Liver (tissue), 9 donors: ENCODE measurements around the gene KIT. TPM values are rescaled to one million over a fixed set of nuclear protein-coding genes. Genes with fewer than 3 reads are reported as not detected.

Experiments used
- DNase-seq: peaks from one replicate; pipeline ENCODE4 v3.0.0-alpha.2; 2017; ENCODE audit warnings: low spot score
- H3K27ac ChIP-seq, 2 donors: one replicate each; pipeline ENCODE4 v1.7.0; 2013; ENCODE audit warnings: inconsistent platforms in 2 of 2, low read length in 2 of 2, control low read depth in 1 of 2, low read depth in 1 of 2, mild to moderate bottlenecking in 1 of 2
- H3K27me3 ChIP-seq, 4 donors: one replicate each; pipeline versions ENCODE4 v1.6.1 to v1.7.0; 2013; ENCODE audit warnings: low read length in 3 of 4, inconsistent platforms in 1 of 4, mild to moderate bottlenecking in 1 of 4, moderate library complexity in 1 of 4; ENCODE audit not compliant: control insufficient read depth in 4 of 4, insufficient read depth in 4 of 4
- H3K36me3 ChIP-seq, 4 donors: one replicate each; pipeline versions ENCODE4 v1.6.1 to v1.7.0; 2013; ENCODE audit warnings: low read length in 3 of 4, mild to moderate bottlenecking in 3 of 4, low read depth in 1 of 4, moderate library complexity in 1 of 4; ENCODE audit not compliant: control insufficient read depth in 4 of 4, insufficient read depth in 3 of 4
- H3K4me1 ChIP-seq, 4 donors: one replicate each; pipeline versions ENCODE4 v1.6.1 to v1.7.0; 2013; ENCODE audit warnings: low read length in 3 of 4, mild to moderate bottlenecking in 3 of 4, moderate library complexity in 1 of 4; ENCODE audit not compliant: control insufficient read depth in 4 of 4, insufficient read depth in 4 of 4
- H3K4me3 ChIP-seq, 3 donors: one replicate each; pipeline versions ENCODE4 v1.6.1 to v1.7.0; 2013; ENCODE audit warnings: low read length in 3 of 3, control low read depth in 1 of 3, low read depth in 1 of 3, mild to moderate bottlenecking in 1 of 3
- H3K9ac ChIP-seq, 2 donors: one replicate each; pipeline ENCODE4 v1.7.0; 2013; ENCODE audit warnings: low read length in 2 of 2, mild to moderate bottlenecking in 2 of 2, moderate library complexity in 2 of 2, control low read depth in 1 of 2, low read depth in 1 of 2
- H3K9me3 ChIP-seq, 4 donors: one replicate each; pipeline versions ENCODE4 v1.6.1 to v1.7.0; 2013; ENCODE audit warnings: low read length in 3 of 4; ENCODE audit not compliant: control insufficient read depth in 4 of 4
- ATF3 ChIP-seq: IDR thresholded peaks from 2 replicates; pipeline ENCODE4 v1.6.1; 2016; ENCODE audit warnings: antibody characterized with exemption
- EGR1 ChIP-seq, 2 donors: IDR thresholded peaks; 2 replicates each; pipeline ENCODE4 v1.6.1; 2016 to 2018; ENCODE audit warnings: antibody characterized with exemption in 2 of 2, low read depth in 2 of 2
- FOXA1 ChIP-seq: IDR thresholded peaks from 2 replicates; pipeline ENCODE4 v1.6.1; 2016; ENCODE audit warnings: antibody characterized with exemption
- FOXA2 ChIP-seq: IDR thresholded peaks from 2 replicates; pipeline ENCODE4 v1.6.1; 2016; ENCODE audit warnings: antibody characterized with exemption
- GABPA ChIP-seq, 2 donors: IDR thresholded peaks in 1 of 2; conservative IDR thresholded peaks in 1 of 2; 2 replicates each; pipeline ENCODE4 v1.6.1; 2016; ENCODE audit warnings: antibody characterized with exemption in 2 of 2, mild to moderate bottlenecking in 1 of 2, moderate library complexity in 1 of 2
- HNF4A ChIP-seq, 2 donors: conservative IDR thresholded peaks; 2 replicates each; pipeline ENCODE4 v1.6.1; 2016; ENCODE audit warnings: antibody characterized with exemption in 2 of 2, mild to moderate bottlenecking in 2 of 2
- HNF4G ChIP-seq: IDR thresholded peaks from 2 replicates; pipeline ENCODE4 v1.6.1; 2016; ENCODE audit warnings: antibody characterized with exemption
- JUND ChIP-seq, 2 donors: IDR thresholded peaks; 2 replicates each; pipeline ENCODE4 v1.6.1; 2016; ENCODE audit warnings: antibody characterized with exemption in 2 of 2
- MAX ChIP-seq: IDR thresholded peaks from 2 replicates; pipeline ENCODE4 v1.6.1; 2016; ENCODE audit warnings: antibody characterized with exemption
- NR2F2 ChIP-seq: IDR thresholded peaks from 2 replicates; pipeline ENCODE4 v1.6.1; 2016; ENCODE audit warnings: antibody characterized with exemption
- RAD21 ChIP-seq, 2 donors: IDR thresholded peaks; 2 replicates each; pipeline ENCODE4 v1.6.1; 2016; ENCODE audit warnings: antibody characterized with exemption in 2 of 2, mild to moderate bottlenecking in 2 of 2
- RXRA ChIP-seq, 2 donors: IDR thresholded peaks; 2 replicates each; pipeline ENCODE4 v1.6.1; 2017 to 2018; ENCODE audit warnings: antibody characterized with exemption in 2 of 2, mild to moderate bottlenecking in 1 of 2
- SP1 ChIP-seq: IDR thresholded peaks from 2 replicates; pipeline ENCODE4 v1.6.1; 2018; ENCODE audit warnings: antibody characterized with exemption, mild to moderate bottlenecking
- TAF1 ChIP-seq: conservative IDR thresholded peaks from 2 replicates; pipeline ENCODE4 v1.6.1; 2016; ENCODE audit warnings: antibody characterized with exemption, mild to moderate bottlenecking
- YY1 ChIP-seq: IDR thresholded peaks from 2 replicates; pipeline ENCODE4 v1.6.1; 2016; ENCODE audit warnings: antibody characterized with exemption, mild to moderate bottlenecking
- WGBS: extraction: QIAGEN DNeasy Blood & Tissue Kit; methylation state at CpG from one replicate; pipeline ENCODE4 v1.1.7; 2013; 5-methylcytosine and 5-hydroxymethylcytosine counted together
- polyA plus RNA-seq, 2 donors: library from polyadenylated mRNA; stranded (reverse) in 1 of 2; unstranded in 1 of 2; fragments of 200-250 nt in 1 of 2; fragments of >200 nt in 1 of 2; fragmentation: Nextera tagmentation in 1 of 2; extraction: Ambion mirVana in 1 of 2; gene quantifications; one replicate each; pipeline versions ENCODE4 v1.2.1 to v1.2.3, GENCODE V29; 2013 to 2015
- total RNA-seq, 2 donors: library from RNA; depleted of rRNA; stranded (reverse); fragments of >200 nt; gene quantifications; one replicate each; pipeline ENCODE4 v1.2.3, GENCODE V29; 2014
- TF ChIP-seq, protein P1 (sequence below): IDR thresholded peaks from 2 replicates; pipeline ENCODE4 v1.6.1; 2016; ENCODE audit warnings: antibody characterized with exemption
- TF ChIP-seq, protein P2 (sequence below): IDR thresholded peaks from 2 replicates; pipeline ENCODE4 v1.6.1; 2016; ENCODE audit warnings: antibody characterized with exemption, mild to moderate bottlenecking
- donor health status: healthy.
- donor health status: healthy.
- donor health status: healthy.
- donor health status: healthy.
- donor health status: healthy.

The KIT gene
- total and polyA plus RNA-seq, 4 donors = 0.06 to 5.5 (median 0.96) TPM

GRCh38 chr4:54645830-54646229 is 11.9 kb upstream of the KIT start:
- H3K9me3 ChIP-seq = no peaks in the 10 kb centered on the region
- TF ChIP-seq FOXA2 (no peak), YY1 (no peak), GABPA (IDR thresholded peaks at IDR 0.05 in 1 of 2, conservative IDR thresholded peaks at IDR 0.05 in 1 of 2) (no peak), RXRA (IDR thresholded peaks at IDR 0.05) (no peak), NR2F2 (no peak)
- 89% methylated on average over 1 of the region's 1 CpG for WGBS

GRCh38 chr4:54647070-54647469 is 10.7 kb upstream of the KIT start:
- TF ChIP-seq, protein P1, sequence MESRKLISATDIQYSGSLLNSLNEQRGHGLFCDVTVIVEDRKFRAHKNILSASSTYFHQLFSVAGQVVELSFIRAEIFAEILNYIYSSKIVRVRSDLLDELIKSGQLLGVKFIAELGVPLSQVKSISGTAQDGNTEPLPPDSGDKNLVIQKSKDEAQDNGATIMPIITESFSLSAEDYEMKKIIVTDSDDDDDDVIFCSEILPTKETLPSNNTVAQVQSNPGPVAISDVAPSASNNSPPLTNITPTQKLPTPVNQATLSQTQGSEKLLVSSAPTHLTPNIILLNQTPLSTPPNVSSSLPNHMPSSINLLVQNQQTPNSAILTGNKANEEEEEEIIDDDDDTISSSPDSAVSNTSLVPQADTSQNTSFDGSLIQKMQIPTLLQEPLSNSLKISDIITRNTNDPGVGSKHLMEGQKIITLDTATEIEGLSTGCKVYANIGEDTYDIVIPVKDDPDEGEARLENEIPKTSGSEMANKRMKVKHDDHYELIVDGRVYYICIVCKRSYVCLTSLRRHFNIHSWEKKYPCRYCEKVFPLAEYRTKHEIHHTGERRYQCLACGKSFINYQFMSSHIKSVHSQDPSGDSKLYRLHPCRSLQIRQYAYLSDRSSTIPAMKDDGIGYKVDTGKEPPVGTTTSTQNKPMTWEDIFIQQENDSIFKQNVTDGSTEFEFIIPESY = no peak
- TF ChIP-seq SP1 (no peak), NR2F2 (no peak), JUND (IDR thresholded peaks at IDR 0.05) (no peak), GABPA (IDR thresholded peaks at IDR 0.05 in 1 of 2, conservative IDR thresholded peaks at IDR 0.05 in 1 of 2) (no peak), ATF3 (no peak), HNF4A (conservative IDR thresholded peaks at IDR 0.05) (no peak), TAF1 (no peak), MAX (no peak), RAD21 (IDR thresholded peaks at IDR 0.05) (no peak), FOXA1 (no peak), HNF4G (no peak), RXRA (IDR thresholded peaks at IDR 0.05) (no peak), EGR1 (IDR thresholded peaks at IDR 0.05; ENCODE audit: low read depth in 2 of 2) (no peak), FOXA2 (no peak), YY1 (no peak)
- TF ChIP-seq, protein P2, sequence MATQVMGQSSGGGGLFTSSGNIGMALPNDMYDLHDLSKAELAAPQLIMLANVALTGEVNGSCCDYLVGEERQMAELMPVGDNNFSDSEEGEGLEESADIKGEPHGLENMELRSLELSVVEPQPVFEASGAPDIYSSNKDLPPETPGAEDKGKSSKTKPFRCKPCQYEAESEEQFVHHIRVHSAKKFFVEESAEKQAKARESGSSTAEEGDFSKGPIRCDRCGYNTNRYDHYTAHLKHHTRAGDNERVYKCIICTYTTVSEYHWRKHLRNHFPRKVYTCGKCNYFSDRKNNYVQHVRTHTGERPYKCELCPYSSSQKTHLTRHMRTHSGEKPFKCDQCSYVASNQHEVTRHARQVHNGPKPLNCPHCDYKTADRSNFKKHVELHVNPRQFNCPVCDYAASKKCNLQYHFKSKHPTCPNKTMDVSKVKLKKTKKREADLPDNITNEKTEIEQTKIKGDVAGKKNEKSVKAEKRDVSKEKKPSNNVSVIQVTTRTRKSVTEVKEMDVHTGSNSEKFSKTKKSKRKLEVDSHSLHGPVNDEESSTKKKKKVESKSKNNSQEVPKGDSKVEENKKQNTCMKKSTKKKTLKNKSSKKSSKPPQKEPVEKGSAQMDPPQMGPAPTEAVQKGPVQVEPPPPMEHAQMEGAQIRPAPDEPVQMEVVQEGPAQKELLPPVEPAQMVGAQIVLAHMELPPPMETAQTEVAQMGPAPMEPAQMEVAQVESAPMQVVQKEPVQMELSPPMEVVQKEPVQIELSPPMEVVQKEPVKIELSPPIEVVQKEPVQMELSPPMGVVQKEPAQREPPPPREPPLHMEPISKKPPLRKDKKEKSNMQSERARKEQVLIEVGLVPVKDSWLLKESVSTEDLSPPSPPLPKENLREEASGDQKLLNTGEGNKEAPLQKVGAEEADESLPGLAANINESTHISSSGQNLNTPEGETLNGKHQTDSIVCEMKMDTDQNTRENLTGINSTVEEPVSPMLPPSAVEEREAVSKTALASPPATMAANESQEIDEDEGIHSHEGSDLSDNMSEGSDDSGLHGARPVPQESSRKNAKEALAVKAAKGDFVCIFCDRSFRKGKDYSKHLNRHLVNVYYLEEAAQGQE = no peak
- Histone ChIP-seq H3K4me3 (no peak overlapping the region), H3K27me3 (peaks cover 0 to 2% (median 0%) of the 10 kb centered on the region in 4 donors), H3K36me3 (no peaks in the 10 kb centered on the region), H3K9ac (no peak overlapping the region), H3K9me3 (no peaks in the 10 kb centered on the region), H3K4me1 (no peaks in the 10 kb centered on the region), H3K27ac (no peak overlapping the region)
- WGBS = 52% methylated on average over 4 of the region's 4 CpGs
- no peak for DNase-seq

More at GRCh38 chr4:54645830-54646229, 11.9 kb upstream of the KIT start:
- DNase-seq = no peak
- H3K4me3 ChIP-seq = no peak overlapping the region
- H3K36me3 ChIP-seq = no peaks in the 10 kb centered on the region
- no peak overlapping the region for H3K27ac ChIP-seq
- no peaks in the 10 kb centered on the region for H3K4me1 ChIP-seq
- no peak overlapping the region for H3K9ac ChIP-seq
- H3K27me3 ChIP-seq = no peaks in the 10 kb centered on the region
